GM23248 (cell line): ENCODE measurements around the gene SUSD3. TPM values are rescaled to one million over a fixed set of nuclear protein-coding genes. Genes with fewer than 3 reads are reported as not detected.

Experiments used
- DNase-seq: peaks from one replicate; pipeline ENCODE4 v3.0.0-alpha.2; 2015
- H2AFZ ChIP-seq: fragments of 200-600 bp; sonication (generic); 2 replicates; pipeline ENCODE4 v1.6.1; 2016; ENCODE audit warnings: antibody characterized with exemption
- H3F3A ChIP-seq: fragments of 200-600 bp; sonication (generic); 2 replicates; pipeline ENCODE4 v1.6.1; 2016; ENCODE audit warnings: mild to moderate bottlenecking, antibody characterized with exemption, mixed run types; ENCODE audit not compliant: insufficient read depth
- H3K27ac ChIP-seq: fragments of 200-600 bp; sonication (generic); 2 replicates; pipeline ENCODE4 v1.5.1; 2016; ENCODE audit warnings: mild to moderate bottlenecking
- H3K27me3 ChIP-seq: fragments of 200-600 bp; sonication (generic); replicated peaks from 2 replicates; pipeline ENCODE4 v1.6.1; 2016; ENCODE audit warnings: mild to moderate bottlenecking; ENCODE audit not compliant: insufficient read depth
- H3K36me3 ChIP-seq: fragments of 200-600 bp; sonication (generic); 2 replicates; pipeline ENCODE4 v1.6.1; 2016; ENCODE audit warnings: low read depth, mild to moderate bottlenecking
- H3K4me1 ChIP-seq: fragments of 200-600 bp; sonication (generic); 2 replicates; pipeline ENCODE4 v1.6.1; 2016; ENCODE audit warnings: mild to moderate bottlenecking; ENCODE audit not compliant: insufficient read depth
- H3K4me2 ChIP-seq: fragments of 200-600 bp; sonication (generic); one replicate; pipeline ENCODE4 v1.6.1; 2016; ENCODE audit warnings: mild to moderate bottlenecking; ENCODE audit not compliant: unreplicated experiment
- H3K4me3 ChIP-seq: fragments of 200-600 bp; sonication (generic); 2 replicates; pipeline ENCODE4 v1.5.1; 2016; ENCODE audit warnings: mild to moderate bottlenecking
- H3K79me2 ChIP-seq: fragments of 200-600 bp; sonication (generic); 2 replicates; pipeline ENCODE4 v1.6.1; 2016; ENCODE audit warnings: mild to moderate bottlenecking; ENCODE audit not compliant: insufficient read depth
- H3K9ac ChIP-seq: fragments of 200-600 bp; sonication (generic); 2 replicates; pipeline ENCODE4 v1.6.1; 2016; ENCODE audit warnings: mild to moderate bottlenecking
- H3K9me2 ChIP-seq: fragments of 200-600 bp; sonication (generic); 2 replicates; pipeline ENCODE4 v1.6.1; 2016; ENCODE audit warnings: mixed run types, mild to moderate bottlenecking, moderate library complexity; ENCODE audit not compliant: insufficient read depth
- H3K9me3 ChIP-seq: fragments of 200-600 bp; sonication (generic); one replicate; pipeline ENCODE4 v1.6.1; 2017; ENCODE audit warnings: low read depth
- H4K20me1 ChIP-seq: fragments of 200-600 bp; sonication (generic); 2 replicates; pipeline ENCODE4 v1.6.0; 2016; ENCODE audit not compliant: insufficient read depth
- EZH2 ChIP-seq: fragments of 200-600 bp; sonication (generic); IDR thresholded peaks from 2 replicates; pipeline ENCODE4 v1.6.1; 2018; ENCODE audit warnings: antibody characterized with exemption, mild to moderate bottlenecking; ENCODE audit not compliant: insufficient read depth, poor library complexity, severe bottlenecking
- EZH2phosphoT487 ChIP-seq: fragments of 200-600 bp; sonication (generic); IDR thresholded peaks from 2 replicates; pipeline ENCODE4 v1.6.1; 2018; ENCODE audit warnings: antibody characterized with exemption, moderate library complexity, mild to moderate bottlenecking, low read depth; ENCODE audit not compliant: insufficient read depth
- WGBS, 2 experiments: methylation state at CpG; one replicate each; pipeline ENCODE4 v1.1.6; 2015 to 2017; ENCODE audit warnings: low lambda C conversion rate in 2 of 2, low coverage in 1 of 2; ENCODE audit errors: missing lambda C conversion rate in 2 of 2; 5-methylcytosine and 5-hydroxymethylcytosine counted together
- in situ Hi-C: fragments of 300-500 bp; cut with MboI; formaldehyde crosslinking; loops from 2 replicates; pipeline ENCODE4 v1.15.0; 2020
- polyA plus RNA-seq: library from polyadenylated mRNA; unstranded; fragments of >200 nt; fragmentation: Nextera tagmentation; extraction: Ambion mirVana; gene quantifications from 2 replicates; pipeline ENCODE4 v1.2.1, GENCODE V29; 2016
- total RNA-seq: library from RNA; depleted of rRNA; stranded (reverse); fragments of >200 nt; shearing (Covaris generic); gene quantifications from 2 replicates; pipeline ENCODE4 v1.2.3, GENCODE V29; 2014

The SUSD3 gene
- total and polyA plus RNA-seq, 2 experiments from 2014 or later, result 0.43 TPM; not detected in 1

- 42 to 52% methylated on average over 4 of the region's 4 CpGs for WGBS, 2 experiments
- Histone ChIP-seq H3K9me2 (no peaks in the 10 kb centered on the region), H2AFZ (no peak overlapping the region), H3K79me2 (no peaks in the 10 kb centered on the region), H3K4me2 (no peak overlapping the region), H3K9ac (no peak overlapping the region), H3K27ac (no peak overlapping the region), H3K4me3 (no peak overlapping the region), H3K27me3 (no peaks in the 10 kb centered on the region), H3K36me3 (no peaks in the 10 kb centered on the region), H4K20me1 (no peaks in the 10 kb centered on the region), H3K4me1 (no peaks in the 10 kb centered on the region), H3K9me3 (no peaks in the 10 kb centered on the region), H3F3A (no peaks in the 10 kb centered on the region)
- TF ChIP-seq EZH2, result no peak
- no peak for TF ChIP-seq EZH2phosphoT487
- DNase-seq, result no peak
- in situ Hi-C loops, result no loop called here
Observed at GRCh38 chr9:93049491-93049890, 9.0 kb upstream of the SUSD3 start.

GRCh38 chr9:93050231-93050630 lies 8.3 kb upstream of the SUSD3 start:
- no peaks in the 10 kb centered on the region for H3K9me3 ChIP-seq
- H3K27ac ChIP-seq, result no peak overlapping the region
- H2AFZ ChIP-seq, result no peak overlapping the region
- WGBS, 2 experiments, result 70 to 80% methylated on average over 4 of the region's 4 CpGs
- DNase-seq, result no peak
- no peaks in the 10 kb centered on the region for H3F3A ChIP-seq
- no peaks in the 10 kb centered on the region for H3K9me2 ChIP-seq
- H3K4me1 ChIP-seq, result no peaks in the 10 kb centered on the region
- H3K4me3 ChIP-seq, result no peak overlapping the region
- H3K4me2 ChIP-seq, result no peak overlapping the region
- in situ Hi-C loops, result no loop called here
- no peaks in the 10 kb centered on the region for H3K36me3 ChIP-seq
- TF ChIP-seq EZH2phosphoT487 (no peak), EZH2 (no peak)
- H3K79me2 ChIP-seq, result no peaks in the 10 kb centered on the region
- H3K9ac ChIP-seq, result no peak overlapping the region
- H4K20me1 ChIP-seq, result no peaks in the 10 kb centered on the region
- H3K27me3 ChIP-seq, result no peaks in the 10 kb centered on the region

GRCh38 chr9:93051680-93052089 lies 6.8 kb upstream of the SUSD3 start:
- in situ Hi-C loops, result no loop called here
- DNase-seq, result peak; percentile 68
- Histone ChIP-seq H3K4me3 (no peak overlapping the region), H3K4me1 (no peaks in the 10 kb centered on the region), H3K27me3 (no peaks in the 10 kb centered on the region), H3K9me2 (no peaks in the 10 kb centered on the region), H3K9me3 (no peaks in the 10 kb centered on the region), H3K9ac (no peak overlapping the region), H4K20me1 (no peaks in the 10 kb centered on the region), H3K4me2 (no peak overlapping the region), H3K27ac (no peak overlapping the region), H3K79me2 (no peaks in the 10 kb centered on the region), H3F3A (no peaks in the 10 kb centered on the region), H2AFZ (0 out of 2 replicates have a peak overlapping the region, but pooled peaks have one; percentile 11), H3K36me3 (no peaks in the 10 kb centered on the region)
- TF ChIP-seq EZH2 (no peak), EZH2phosphoT487 (no peak)
- whole genome bisulfite sequencing, 2 experiments, result 2 to 7% methylated on average over 6 of the region's 6 CpGs

- Histone ChIP-seq H3K4me3 (no peak overlapping the region), H3K4me1 (no peaks in the 10 kb centered on the region), H3K9ac (no peak overlapping the region), H2AFZ (no peak overlapping the region), H3K36me3 (no peaks in the 10 kb centered on the region), H3K27ac (no peak overlapping the region), H3K9me2 (no peaks in the 10 kb centered on the region), H3F3A (no peaks in the 10 kb centered on the region), H3K79me2 (no peaks in the 10 kb centered on the region), H3K27me3 (no peaks in the 10 kb centered on the region), H3K4me2 (no peak overlapping the region), H3K9me3 (no peaks in the 10 kb centered on the region), H4K20me1 (no peaks in the 10 kb centered on the region)
- DNase-seq, result no peak
- in situ Hi-C loops, result no loop called here
- WGBS, 2 experiments, result 76 to 77% methylated on average over 13 to 15 of the region's 15 CpGs
- TF ChIP-seq EZH2phosphoT487, result no peak
- no peak for TF ChIP-seq EZH2
Observed at GRCh38 chr9:93052791-93053540, 5.5 kb upstream of the SUSD3 start.
